ENCODE data around the gene CCDC33.

GRCh38 chr15:74345051-74345450 lies 108.9 kb downstream of the CCDC33 start:
- TF ChIP-seq CTCF (IDR thresholded peaks at IDR 0.05) (no peak), SIN3A (IDR thresholded peaks at IDR 0.05; ENCODE audit: borderline replicate concordance, insufficient read depth, low read depth, low read length) (no peak)

Measured in Panc1 (cell line).